GM12878 (cell line): ENCODE data around the gene ZNF658.
"Not testable (repeated sequence)": the region's sequence is repeated elsewhere in the genome, so short reads cannot be mapped to it uniquely, and the experiment has no call there.

Experiments used
- BACH1 ChIP-seq: fragments of 450-650 bp; IDR thresholded peaks from 2 replicates; pipeline ENCODE4 v1.6.1; 2017; ENCODE audit warnings: mild to moderate bottlenecking, borderline replicate concordance
- REST ChIP-seq: IDR thresholded peaks from 2 replicates; pipeline ENCODE4 v1.6.1; 2012; ENCODE audit warnings: mild to moderate bottlenecking, low read depth, low read length

- TF ChIP-seq REST, BACH1: not testable (repeated sequence)
Measured at GRCh38 chr9:66952576-66952975, 52.1 kb downstream of the ZNF658 start.
